Measurements from ENCODE around the gene METTL24.
"Not testable (repeated sequence)": the region's sequence is repeated elsewhere in the genome, so short reads cannot be mapped to it uniquely, and the experiment has no call there.

The METTL24 gene

DNA sequence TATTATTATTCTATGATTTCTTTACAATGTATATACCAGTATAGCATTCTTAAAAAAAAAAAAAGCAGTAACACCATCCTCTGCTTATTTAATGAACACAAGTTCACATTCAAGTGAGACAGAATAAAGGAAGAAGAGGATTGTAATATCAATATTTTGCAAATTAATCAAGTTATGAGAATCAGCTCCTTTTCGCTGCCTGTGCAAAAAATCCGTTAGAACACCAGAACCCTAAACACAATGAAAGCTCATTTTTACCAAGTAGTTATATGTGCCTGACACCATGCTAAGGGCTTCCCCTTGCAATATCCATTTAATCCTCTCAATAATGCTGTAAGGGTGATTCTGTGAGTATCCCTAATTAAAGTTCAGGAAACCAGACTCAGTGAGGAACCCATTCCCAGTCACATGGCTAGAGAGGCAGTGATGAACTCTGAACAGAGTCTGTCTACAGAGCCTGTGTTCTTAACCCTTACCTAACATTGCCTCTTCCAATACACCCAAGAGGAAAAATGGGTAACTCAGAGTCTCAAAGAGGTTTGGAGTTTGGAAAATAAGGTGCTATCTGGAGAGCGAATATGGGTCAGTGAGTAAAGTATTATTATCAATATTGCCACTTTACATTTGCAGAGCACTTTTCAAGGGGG is 111.1 kb downstream of the METTL24 start:
- DNase-seq, result no peak

DNA sequence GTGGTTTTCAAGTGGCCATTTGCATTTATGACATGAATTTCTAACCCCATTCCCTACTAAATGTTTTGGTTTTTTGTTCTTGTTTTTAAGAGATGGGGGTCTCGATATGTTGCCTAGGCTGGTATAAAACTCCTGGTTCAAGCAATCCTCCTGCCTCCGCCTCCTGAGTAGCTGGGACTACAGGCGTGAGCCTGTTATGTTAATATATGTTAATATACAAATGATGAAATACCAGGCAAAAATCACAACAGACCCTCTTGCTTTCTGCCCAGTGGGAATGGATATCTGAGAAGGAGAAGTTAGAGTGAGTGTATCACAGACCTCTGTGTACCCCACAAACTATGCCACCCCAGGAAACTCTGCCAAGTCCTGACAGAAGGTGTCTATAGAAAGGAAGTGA is 111.8 kb downstream of the METTL24 start:
- no peak for DNase-seq

DNA sequence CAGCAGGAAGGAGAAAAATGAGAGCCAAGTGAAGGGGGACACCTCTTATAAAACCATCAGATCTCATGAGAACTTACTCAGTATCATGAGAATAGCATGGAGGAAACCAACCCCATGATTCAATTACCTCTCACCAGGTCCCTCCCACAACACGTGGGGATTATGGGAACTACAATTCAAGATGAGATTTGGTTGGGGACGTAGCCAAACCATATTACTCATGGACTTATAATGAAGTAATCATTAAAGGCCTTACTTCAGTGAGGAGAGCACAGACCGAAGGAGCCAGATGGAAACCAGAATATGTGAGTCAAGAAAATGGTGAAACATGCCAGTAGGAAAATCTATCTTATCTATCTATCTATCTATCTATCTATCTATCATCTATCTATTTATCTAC is 113.5 kb downstream of the METTL24 start:
- DNase-seq, result not testable (repeated sequence)

DNA sequence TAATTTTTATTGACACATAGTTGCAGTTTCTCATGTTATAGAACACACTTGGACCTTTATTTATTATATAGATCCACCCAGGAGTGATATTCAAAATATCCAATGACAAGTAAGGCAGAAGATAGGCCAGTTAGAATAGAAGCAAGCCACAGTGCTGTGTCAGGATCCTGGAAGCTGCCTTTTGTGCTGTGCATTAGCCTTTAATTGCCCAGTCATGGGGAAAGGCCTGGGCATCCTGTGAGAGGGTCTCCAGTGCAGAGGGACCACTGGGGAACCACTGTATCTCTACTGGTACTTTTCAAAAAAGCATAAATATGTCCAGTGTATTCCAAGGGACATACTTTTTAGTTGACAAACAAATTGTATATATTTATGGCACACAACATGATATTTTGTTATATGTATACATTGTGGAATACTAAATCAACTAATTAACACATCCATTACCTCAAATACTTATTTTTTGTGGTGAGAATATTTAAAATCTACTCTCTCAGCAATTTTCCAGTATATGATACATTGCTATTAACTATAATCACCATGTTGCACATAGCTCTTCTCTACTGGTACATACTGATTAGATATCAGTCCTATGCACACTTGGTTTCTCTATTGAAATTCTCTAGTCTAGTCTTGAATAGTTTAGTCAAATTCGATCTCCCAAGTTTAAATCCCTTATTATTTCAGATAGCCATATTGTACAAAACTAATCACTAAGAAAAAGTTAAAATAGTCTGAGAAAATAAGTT is 118.4 kb downstream of the METTL24 start:
- no peak for DNase-seq

DNA sequence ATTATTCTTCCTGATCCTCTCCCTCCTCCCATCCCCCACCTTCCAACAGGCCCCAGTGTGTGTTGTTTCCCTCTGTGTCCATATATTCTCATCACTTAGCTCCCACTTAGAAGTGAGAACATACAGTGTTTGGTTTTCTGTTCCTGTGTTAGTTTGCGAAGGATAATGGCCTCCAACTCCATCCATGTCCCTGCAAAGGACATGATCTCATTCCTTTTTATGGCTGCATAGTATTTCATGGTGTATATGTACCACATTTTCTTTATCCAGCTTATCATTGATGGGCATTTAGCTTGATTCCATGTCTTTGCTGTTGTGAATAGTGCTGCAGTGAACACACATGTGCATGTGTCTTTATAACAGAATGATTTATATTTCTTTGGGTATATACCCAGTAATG is 122.1 kb downstream of the METTL24 start:
- not testable (repeated sequence) for DNase-seq

DNA sequence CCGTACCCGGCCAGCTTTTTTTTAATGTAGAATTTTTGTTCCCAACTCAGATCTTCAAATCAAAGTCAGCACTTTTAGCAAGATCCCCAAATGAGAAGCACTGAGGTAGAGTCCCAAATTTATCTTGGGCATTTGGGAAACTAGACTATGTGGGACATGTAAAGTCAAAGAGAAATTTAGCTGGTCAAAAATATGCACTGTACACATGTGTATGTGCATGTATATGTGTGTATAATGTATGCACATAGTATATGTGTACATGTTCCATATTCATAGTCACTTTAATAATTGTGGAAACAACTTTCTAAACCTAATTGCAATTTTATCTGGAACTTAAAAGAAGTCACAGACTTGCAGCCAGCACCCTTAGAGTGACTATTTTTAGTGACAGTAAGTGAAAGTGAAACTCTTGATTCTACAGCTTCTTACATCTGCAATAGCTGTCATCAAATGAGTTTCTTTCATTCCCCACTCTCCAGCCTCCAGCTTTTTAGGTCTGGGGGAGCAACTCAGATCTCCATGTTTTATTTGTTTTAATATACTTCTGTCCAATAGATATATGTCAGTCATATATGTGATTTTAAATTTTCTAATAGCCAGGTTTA is 124.3 kb downstream of the METTL24 start:
- no peak for DNase-seq

DNA sequence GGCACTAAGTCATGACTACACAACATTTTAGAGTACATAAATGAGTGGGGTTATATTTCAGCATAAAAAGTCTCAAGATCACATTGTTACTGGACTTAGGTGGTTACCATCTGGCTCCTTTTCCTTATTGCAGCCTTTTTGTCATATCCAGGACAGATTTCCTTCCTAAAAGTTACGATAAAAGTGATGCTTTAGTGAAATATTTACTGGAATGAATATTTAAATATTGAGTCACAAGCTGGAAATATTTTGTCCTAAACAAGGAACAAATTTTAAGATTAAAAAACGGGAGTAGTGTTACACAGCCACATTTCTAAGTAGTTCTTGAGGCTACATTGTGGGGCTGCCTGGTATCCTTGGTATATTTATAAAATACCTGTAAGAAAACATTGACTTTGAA is 125.7 kb downstream of the METTL24 start:
- DNase-seq, result no peak

DNA sequence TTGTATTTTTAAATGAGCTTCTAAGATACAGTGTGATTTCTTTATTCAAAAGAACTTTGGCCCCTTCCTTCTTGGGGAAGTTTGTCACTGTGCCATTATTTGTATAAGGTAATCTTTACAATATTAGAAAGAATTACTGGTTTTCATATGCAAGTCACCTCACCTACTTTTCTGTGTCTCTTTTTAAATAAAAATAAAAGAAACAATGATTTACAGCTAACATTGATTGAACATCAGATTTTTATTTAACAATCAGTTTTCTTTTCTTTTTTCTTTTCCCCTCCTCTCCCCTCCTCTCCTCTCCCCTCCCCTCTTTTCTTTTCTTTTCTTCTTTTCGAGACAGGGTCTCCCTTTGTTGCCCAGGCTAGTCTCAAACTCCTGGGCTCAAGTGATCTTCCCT is 131.9 kb downstream of the METTL24 start:
- no peak for DNase-seq

DNA sequence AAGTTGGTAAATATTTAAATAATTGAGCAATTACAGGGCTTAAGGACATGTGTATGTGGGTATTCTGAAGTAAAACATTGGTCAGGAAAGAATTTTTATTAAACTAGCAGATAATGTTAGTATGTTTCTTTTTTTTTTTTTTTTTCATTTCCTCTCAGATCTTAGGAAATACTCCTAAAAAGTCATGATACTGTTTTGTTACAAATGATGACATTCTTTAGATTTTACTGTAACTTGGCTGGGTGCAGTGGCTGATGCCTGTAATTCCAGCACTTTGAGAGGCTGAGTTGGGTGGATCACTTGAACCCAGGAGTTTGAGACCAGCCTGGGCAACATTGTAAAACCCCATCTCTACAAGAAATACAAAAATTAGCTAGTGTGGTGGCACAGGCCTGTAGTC is 136.4 kb downstream of the METTL24 start:
- DNase-seq, result no peak

DNA sequence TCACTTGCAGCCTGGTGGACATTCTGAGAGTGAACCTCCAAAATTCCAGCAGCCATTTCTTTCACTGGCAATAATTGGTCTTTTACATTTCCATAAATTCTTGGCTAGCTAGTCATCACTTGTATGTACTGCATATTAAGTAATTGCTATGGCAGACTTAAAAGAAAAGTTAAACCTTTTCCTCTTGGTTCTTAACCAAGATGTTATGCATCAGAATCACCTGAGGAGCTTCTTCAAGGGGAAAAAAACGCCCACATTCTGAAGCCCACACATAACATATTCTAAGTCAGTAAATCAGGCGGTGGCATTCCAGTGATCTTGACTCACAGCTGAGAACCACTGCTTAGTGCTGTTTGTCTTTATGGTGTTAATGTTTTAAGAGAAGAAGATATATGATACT is 140.9 kb downstream of the METTL24 start:
- DNase-seq, result no peak

DNA sequence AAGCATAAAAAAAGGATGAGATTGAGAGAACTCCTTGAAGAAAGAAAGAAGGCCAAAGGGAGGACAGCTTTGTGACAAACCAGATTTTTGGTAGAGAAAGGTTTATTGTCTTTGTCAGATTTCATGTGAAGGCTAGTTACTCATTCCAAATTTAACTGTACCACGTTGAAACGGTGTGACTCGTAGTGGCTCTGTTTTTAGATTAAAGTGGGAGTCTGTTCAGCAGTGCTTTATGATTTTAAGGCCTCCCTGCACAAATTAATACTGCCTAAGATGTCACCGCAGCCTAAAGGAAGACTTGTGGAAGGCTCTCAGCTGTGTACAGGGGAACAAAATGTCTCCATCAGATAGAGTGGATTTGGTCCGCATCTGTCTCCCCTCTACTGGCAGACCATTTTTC is 142.0 kb downstream of the METTL24 start:
- no peak for DNase-seq

DNA sequence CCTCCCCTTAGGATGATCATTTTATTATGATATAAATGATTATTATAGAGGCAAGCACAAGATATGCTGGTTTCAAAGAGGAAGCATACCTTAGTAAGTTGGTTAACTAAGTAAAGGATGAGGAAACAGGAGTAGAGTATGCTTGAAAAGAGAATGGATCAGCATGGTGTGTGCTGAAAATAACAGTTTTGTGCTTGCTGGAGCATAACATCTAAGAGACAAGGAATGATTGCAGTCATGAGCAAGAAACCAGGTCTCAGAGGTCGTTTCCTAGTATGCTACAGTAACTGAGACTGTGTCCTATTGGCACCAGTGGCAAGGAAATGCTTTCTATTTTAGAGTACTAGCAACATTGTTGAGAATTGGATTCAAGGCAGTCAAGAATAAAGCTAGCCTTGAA is 143.8 kb downstream of the METTL24 start:
- no peak for DNase-seq

DNA sequence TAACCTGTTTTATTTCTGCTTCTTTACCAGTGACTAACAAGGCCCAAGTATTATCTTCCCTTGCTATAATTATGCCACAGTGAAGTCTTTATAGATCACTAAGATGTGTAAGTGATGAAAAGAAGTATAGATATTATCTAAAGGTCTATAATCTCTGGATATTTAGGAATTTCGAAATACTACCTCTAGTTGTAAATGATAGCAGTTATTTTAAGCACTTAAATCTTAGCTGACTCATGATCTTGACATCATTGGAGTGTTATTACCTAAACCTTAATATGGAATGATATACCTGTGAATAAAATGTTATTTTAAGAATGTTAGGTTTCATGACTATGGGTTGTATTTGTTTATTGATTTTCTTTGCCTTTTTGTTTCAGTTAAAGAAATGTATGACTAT is 146.4 kb downstream of the METTL24 start:
- DNase-seq, result no peak

DNA sequence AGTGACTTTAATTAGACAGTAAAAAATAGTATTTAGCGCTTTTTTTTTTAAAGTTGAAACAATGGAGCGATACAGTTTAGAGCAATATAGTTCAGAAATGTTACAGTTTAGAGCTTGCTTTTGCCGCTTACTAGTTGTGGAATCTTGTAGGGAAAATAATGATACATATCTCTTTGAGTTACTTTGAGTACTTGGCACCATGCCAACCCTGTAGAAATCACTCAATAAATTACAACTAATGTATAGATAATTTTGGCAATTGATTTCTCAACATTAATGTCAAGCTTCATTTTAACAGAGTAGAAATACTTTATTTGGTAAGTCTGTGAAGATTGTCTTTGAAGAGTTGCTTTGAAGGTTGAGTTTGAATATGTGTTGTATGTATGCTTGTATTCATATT is 150.5 kb downstream of the METTL24 start:
- DNase-seq, result no peak

DNA sequence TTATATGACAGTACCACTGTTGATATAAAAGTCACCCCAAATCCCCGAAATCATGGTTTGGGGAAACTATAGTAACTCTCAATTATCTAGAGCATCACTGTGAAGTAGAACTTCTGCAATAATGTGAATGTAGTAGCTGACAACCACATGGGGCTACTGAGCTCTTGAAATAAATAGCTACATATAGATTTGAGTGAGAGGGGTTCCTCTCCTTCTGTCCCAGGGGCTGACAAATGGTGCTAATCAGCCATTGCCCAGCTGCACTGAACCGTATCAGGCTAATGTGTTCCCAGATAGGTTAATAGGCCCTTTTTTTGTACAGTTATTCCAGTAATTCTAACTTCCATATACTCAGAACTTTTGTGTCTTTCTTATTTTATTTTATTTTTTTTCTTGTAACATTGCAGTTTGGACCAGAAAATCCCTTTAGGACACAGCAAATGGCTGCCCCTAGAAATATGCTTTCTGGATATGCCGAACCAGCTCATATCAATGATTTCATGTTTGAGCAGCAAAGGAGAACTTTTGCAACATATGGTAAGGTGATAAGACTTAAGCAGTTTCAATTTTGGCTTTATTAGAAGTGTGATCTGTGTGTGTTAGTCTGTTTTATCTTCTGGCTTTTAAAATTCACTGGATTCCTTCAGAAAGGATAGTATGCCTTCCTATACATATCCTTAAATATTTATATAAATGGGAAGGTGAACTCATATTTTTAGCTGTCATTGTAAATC is 156.8 kb downstream of the METTL24 start:
- DNase-seq, result no peak

DNA sequence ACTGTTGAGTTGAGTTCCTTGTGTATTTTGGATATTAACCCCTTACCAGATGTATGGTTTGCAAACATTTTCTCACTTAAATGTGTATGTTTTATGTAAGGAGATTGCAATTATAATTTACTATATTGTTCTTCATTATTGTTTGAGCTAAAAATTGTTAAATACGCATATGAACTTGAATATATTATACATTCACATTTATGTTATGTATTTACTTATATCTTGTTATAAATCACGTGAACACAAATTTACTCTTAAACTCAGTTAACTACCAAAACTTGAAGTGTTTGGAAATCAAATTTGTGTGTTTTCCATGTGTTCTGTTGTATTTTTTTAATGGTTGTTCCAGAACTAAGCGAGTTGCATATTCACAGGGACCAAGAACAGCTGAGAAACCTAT is 159.6 kb downstream of the METTL24 start:
- no peak for DNase-seq

DNA sequence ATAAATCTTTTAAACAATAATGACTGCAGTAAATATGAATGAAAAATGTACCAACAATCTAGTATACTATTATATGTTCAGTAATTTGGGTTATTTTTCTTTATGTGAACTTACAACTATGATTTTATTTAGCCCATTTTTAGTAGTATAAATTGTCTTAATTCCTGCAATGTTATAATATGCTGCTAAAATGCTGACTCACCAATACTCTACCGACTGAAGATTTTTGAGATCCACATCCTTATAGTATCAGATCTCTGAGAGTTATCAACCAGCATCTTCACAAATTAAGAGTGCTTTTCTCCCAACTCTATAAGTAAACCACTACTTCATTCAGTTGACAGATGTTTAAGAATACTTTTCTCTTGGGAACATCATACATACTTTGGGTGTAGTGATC is 161.3 kb downstream of the METTL24 start:
- DNase-seq, result no peak

DNA sequence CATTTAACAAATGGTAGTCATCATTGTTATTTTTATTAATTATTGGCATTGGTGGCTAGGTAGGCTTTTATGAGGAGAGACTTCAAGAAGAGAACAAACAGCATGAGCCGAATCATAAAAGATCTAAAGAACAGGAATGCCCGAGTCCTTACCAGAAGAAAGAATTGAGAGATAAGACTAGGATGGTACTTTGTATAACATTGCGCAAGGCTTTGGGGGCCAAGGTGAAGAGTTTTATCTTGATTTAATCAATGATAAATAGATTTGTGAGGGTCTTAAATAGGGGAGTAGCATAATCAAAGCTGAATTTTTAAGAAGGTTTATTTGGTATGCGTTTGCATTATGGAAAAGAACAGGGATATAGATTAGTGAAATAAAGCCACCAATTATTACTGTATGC is 162.5 kb downstream of the METTL24 start:
- no peak for DNase-seq

Measured in NCI-H2227 treated with DMSO at 0.1 percent for 48 hours (cell line).